Fibroblast of mammary gland (primary cell): ENCODE data around the gene AKAIN1.

ENCODE experiments used
- DNase-seq: peaks from one replicate; pipeline ENCODE4 v3.0.0-alpha.2; 2010; ENCODE audit warnings: low read depth
- H3K4me3 ChIP-seq: 2 replicates; pipeline ENCODE4 v1.5.1; 2011; ENCODE audit warnings: low read depth, mild to moderate bottlenecking, low read length, moderate library complexity; ENCODE audit not compliant: control insufficient read depth
- TF ChIP-seq, protein P1 (sequence below): conservative IDR thresholded peaks from 2 replicates; pipeline ENCODE4 v1.5.1; 2011; ENCODE audit warnings: low read depth, low read length, inconsistent platforms; ENCODE audit not compliant: control insufficient read depth, insufficient read depth

The AKAIN1 gene

DNA sequence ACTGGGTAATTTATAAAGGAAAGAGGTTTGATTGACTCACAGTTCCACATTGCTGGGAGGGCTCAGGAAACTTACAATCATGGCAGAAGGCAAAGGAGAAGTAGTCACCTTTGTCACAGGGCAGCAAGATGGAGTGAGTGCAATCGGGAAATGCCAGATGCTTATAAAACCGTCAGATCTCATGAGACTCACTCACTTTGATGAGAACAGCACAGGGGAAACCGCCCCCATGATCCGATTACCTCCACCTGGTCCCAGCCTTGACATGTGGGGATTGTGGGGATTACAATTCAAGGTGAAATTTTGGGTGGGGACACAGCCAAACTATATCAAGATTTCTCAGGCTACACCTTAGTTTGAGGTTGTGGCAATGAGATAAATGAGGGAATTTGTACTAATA, 54.9 kb downstream of the AKAIN1 start:
- TF ChIP-seq, protein P1, sequence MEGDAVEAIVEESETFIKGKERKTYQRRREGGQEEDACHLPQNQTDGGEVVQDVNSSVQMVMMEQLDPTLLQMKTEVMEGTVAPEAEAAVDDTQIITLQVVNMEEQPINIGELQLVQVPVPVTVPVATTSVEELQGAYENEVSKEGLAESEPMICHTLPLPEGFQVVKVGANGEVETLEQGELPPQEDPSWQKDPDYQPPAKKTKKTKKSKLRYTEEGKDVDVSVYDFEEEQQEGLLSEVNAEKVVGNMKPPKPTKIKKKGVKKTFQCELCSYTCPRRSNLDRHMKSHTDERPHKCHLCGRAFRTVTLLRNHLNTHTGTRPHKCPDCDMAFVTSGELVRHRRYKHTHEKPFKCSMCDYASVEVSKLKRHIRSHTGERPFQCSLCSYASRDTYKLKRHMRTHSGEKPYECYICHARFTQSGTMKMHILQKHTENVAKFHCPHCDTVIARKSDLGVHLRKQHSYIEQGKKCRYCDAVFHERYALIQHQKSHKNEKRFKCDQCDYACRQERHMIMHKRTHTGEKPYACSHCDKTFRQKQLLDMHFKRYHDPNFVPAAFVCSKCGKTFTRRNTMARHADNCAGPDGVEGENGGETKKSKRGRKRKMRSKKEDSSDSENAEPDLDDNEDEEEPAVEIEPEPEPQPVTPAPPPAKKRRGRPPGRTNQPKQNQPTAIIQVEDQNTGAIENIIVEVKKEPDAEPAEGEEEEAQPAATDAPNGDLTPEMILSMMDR = no peak
- DNase-seq = no peak
- H3K4me3 ChIP-seq = no peak overlapping the region

- H3K4me3 ChIP-seq = no peak overlapping the region
- DNase-seq = no peak
- TF ChIP-seq, protein P1 = no peak
Observed at GRCh38 chr18:5137261-5137660, 59.8 kb downstream of the AKAIN1 start.

GRCh38 chr18:5132987-5133386, 64.1 kb downstream of the AKAIN1 start:
- TF ChIP-seq, protein P1 = no peak
- H3K4me3 ChIP-seq = no peak overlapping the region
- DNase-seq = no peak

DNA sequence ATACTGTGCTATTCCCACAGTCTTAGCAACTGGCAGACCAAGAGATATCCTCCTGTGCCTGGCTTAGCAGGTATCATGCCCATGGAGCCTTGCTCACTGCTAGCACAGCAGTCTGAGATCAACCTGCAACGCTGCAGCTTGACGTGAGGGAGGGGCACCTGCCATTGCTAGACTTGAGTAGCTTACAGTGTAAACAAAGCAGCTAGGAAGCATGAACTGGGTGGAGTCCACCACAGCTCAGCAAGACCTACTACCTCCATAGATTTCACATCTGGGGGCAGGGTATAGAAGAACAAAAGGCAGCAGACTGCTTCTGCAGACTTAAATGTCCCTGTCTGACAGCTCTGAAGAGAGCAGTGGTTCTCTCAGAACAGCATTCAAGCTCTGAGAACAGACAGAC, 74.8 kb downstream of the AKAIN1 start:
- H3K4me3 ChIP-seq = no peak overlapping the region
- TF ChIP-seq, protein P1 = no peak
- DNase-seq = no peak

GRCh38 chr18:5110266-5110665, 86.8 kb downstream of the AKAIN1 start:
- TF ChIP-seq, protein P1 = no peak

DNA sequence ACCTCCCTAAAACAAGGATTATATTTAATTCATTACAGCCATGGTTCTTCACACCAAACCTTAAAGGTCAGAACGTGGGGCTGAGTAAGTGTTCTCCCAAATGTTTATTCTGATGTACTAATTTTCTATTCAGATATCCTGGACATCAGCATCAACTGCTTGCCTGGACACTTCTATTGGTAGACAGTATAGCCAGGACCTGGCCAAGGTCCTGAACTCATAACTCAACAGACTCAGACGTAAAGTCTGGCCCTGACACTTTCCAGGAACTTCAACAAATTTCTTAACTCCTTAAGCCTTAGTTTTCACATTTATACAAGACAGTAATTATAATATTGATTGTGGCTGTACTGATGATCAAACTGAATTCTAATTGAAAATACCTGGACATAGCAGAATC, 89.1 kb downstream of the AKAIN1 start:
- TF ChIP-seq, protein P1 = no peak
- H3K4me3 ChIP-seq = no peak overlapping the region
- DNase-seq = no peak

More at GRCh38 chr18:5110266-5110665, 86.8 kb downstream of the AKAIN1 start:
- H3K4me3 ChIP-seq = no peak overlapping the region
- no peak for DNase-seq

DNA sequence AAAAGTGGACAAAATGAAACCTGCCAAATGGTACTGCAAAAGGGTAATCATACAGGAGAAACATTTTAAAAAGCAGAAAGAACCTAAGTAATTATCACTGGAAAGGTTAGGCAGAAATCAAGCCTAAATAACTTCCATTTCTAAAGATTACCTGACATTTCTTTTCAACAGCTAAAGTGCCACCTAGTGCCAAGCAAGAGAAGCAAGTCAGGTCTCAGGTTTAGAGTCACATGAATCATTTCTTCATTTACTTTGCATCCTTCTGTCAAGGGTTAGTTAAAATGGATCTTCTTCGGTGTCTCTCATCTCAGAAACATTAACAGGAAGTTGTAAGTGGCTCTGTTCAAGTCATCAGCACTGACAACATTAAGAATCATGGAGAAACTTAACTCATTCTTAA, 90.3 kb downstream of the AKAIN1 start:
- TF ChIP-seq, protein P1 = no peak
- no peak overlapping the region for H3K4me3 ChIP-seq
- DNase-seq = no peak
